LNCaP clone FGC (cell line): Measurements from ENCODE around the gene CDH5.
"Not testable (repeated sequence)": the region's sequence is repeated elsewhere in the genome, so short reads cannot be mapped to it uniquely, and the experiment has no call there.

Experiments
- DNase-seq: peaks from one replicate; pipeline ENCODE4 v3.0.0-alpha.2; 2011; ENCODE audit warnings: low read depth
- H3K4me3 ChIP-seq: 2 replicates; pipeline ENCODE4 v1.5.1; 2011; ENCODE audit warnings: mild to moderate bottlenecking, low read depth, low read length, control low read depth
- TF ChIP-seq, protein P1 (sequence below): IDR thresholded peaks from 2 replicates; pipeline ENCODE4 v1.5.1; 2012; ENCODE audit warnings: mild to moderate bottlenecking; ENCODE audit not compliant: control insufficient read depth, insufficient read depth; ENCODE audit errors: extremely low read depth

The CDH5 gene

DNA sequence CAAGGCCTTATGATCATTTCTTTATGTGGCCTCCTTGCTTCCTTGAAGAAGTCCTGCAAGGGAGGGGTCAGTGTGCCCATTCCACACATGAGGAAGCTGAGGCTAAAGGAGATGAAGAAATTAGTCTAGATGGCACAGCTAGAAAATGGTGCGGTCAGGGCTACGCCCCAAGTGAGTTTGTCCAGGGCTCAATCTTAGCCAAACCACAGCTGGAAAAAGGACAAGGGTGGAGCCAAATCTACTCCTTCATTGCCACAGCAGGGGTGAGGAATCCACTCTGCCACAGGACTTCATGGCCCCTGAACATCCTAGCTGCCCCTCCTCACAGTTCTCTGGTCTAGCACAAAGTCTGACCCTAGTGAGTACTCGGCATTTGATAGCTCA, 76.8 kb downstream of the CDH5 start:
- TF ChIP-seq, protein P1, sequence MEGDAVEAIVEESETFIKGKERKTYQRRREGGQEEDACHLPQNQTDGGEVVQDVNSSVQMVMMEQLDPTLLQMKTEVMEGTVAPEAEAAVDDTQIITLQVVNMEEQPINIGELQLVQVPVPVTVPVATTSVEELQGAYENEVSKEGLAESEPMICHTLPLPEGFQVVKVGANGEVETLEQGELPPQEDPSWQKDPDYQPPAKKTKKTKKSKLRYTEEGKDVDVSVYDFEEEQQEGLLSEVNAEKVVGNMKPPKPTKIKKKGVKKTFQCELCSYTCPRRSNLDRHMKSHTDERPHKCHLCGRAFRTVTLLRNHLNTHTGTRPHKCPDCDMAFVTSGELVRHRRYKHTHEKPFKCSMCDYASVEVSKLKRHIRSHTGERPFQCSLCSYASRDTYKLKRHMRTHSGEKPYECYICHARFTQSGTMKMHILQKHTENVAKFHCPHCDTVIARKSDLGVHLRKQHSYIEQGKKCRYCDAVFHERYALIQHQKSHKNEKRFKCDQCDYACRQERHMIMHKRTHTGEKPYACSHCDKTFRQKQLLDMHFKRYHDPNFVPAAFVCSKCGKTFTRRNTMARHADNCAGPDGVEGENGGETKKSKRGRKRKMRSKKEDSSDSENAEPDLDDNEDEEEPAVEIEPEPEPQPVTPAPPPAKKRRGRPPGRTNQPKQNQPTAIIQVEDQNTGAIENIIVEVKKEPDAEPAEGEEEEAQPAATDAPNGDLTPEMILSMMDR: no peak
- H3K4me3 ChIP-seq: no peak overlapping the region
- DNase-seq: no peak

DNA sequence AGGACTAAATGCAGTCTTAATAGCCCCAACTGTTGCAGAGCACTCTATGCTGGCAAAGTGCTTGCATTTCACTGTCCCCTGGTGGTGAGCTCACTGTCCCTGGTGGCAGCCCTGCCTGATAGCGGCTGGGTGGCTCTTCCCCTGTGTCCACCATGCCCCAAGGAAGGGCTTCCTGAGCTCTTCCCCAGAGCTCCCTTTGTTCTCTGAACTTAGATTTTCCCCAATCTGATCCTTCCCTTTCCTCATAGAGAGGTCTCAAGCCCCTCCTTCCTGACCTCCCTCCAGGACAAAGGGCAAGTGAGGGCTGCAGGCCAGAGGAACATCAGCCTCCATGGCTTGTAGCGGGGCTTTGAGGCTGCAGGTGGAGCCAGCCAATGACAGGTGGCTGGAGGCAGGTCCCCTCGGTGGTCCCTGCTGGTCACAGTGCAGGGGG, 77.6 kb downstream of the CDH5 start:
- TF ChIP-seq, protein P1: no peak
- DNase-seq: no peak
- H3K4me3 ChIP-seq: no peak overlapping the region

DNA sequence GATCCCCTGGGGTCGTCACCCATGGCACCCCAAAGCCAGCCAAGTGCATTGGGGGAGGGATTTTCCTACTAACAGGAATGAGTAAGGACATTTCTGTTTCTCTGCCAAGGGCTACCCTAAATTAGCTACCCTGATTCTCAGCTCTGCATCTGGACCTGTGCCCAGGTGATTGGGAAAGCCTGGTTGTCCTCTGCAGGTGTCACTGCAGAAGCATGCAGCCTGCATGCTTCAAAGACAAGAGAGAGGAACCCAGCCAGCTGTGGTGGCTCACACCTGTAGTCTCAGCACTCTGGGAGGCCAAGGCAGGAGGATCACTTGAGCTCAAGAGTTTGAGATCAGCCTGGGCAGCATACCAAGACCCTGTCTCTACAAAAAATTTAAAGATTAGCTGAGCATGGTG, 80.2 kb downstream of the CDH5 start:
- TF ChIP-seq, protein P1: no peak
- H3K4me3 ChIP-seq: no peak overlapping the region
- DNase-seq: no peak

DNA sequence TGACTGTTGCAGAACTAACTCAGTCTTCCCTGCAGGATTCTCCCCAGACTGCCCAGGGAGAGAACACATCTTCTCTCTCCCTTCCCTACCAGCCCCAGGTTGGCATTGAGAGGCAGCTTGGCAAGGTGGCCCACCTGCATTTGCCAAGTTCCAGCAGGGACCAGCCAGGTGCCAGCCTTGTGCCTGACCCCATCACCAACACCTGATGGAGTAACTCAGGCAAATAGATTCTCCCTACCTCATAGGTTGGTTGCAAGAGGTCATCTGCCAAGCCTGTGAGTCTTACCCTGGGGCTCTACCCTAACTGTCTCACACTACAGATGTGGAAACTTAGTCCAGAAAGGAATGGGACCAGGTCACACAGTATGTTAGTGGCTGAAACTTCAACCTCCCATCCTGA, 81.0 kb downstream of the CDH5 start:
- TF ChIP-seq, protein P1: no peak
- no peak for DNase-seq
- no peak overlapping the region for H3K4me3 ChIP-seq

DNA sequence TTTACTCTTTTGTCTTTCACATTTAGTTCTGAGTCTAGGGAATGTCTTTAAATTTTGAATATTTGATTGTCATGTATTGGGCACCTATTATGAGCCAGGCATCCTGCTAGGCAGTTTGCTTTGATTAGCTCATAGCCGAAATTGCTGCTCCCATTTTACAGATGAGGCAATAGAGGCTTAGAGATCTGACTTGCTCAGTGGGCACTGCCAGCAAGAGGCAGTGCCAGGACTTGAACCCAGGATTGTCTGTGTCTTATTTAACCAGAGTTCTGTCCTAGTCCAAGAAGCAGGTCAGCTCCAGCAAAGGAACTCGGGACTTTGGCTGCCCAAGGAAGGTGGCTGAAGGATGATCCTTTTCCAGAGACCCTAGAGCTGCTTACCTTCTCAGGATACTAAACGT, 85.1 kb downstream of the CDH5 start:
- no peak overlapping the region for H3K4me3 ChIP-seq
- TF ChIP-seq, protein P1: no peak
- DNase-seq: no peak

- not testable (repeated sequence) for H3K4me3 ChIP-seq, DNase-seq
Measured at GRCh38 chr16:66453230-66453629, 86.7 kb downstream of the CDH5 start.
